ENCODE measurements around the gene ARHGAP15. TPM values are rescaled to one million over a fixed set of nuclear protein-coding genes. Genes with fewer than 3 reads are reported as not detected.

Gene ARHGAP15
- total RNA-seq, 1 donor from 2014 or later: not detected

DNA sequence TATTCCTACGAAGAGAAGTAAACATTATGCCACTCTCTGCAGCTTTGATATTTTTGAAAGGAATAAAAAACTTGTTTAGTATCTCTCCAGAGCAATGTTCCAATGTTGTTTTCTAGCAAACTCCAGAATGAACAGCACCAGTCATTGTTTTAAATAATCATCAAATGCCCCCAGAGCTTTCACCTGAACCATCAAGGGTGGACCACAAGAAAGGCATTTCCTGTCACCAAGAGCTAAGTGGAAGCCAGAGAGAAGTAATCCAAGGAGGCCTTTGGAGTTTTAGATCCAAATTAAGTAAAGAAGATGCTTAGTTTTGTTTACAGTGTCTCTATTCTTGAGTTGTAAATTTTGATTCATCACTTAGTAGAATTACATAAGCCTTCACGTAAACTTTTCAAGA is 559.0 kb downstream of the ARHGAP15 start:
- no peak for DNase-seq (ENCODE audit: low read depth)
- TF ChIP-seq, protein P1, sequence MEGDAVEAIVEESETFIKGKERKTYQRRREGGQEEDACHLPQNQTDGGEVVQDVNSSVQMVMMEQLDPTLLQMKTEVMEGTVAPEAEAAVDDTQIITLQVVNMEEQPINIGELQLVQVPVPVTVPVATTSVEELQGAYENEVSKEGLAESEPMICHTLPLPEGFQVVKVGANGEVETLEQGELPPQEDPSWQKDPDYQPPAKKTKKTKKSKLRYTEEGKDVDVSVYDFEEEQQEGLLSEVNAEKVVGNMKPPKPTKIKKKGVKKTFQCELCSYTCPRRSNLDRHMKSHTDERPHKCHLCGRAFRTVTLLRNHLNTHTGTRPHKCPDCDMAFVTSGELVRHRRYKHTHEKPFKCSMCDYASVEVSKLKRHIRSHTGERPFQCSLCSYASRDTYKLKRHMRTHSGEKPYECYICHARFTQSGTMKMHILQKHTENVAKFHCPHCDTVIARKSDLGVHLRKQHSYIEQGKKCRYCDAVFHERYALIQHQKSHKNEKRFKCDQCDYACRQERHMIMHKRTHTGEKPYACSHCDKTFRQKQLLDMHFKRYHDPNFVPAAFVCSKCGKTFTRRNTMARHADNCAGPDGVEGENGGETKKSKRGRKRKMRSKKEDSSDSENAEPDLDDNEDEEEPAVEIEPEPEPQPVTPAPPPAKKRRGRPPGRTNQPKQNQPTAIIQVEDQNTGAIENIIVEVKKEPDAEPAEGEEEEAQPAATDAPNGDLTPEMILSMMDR (conservative IDR thresholded peaks at IDR 0.05; ENCODE audit: low read depth, low read length): no peak
- no peak overlapping the region for H3K4me3 ChIP-seq (ENCODE audit: low read depth, low read length)

DNA sequence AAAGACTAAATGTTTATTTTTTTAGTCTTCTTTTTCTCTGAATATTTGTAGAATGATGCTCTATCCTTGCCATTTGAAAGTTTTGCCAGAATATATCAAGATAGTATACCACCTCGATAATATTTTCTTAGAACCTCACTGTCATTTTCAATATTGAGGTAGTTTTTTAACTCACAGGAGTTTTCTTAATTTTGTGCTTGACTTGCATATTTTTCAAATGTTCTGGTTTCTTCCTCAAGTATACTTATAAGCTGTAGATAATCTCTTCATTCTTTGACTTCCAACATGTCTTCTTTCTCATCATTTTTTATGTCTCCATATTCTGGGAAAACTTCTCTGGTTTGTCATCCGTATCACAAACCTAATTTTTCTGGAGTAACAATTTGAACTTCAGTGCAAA is 559.6 kb downstream of the ARHGAP15 start:
- no peak for DNase-seq (ENCODE audit: low read depth)
- H3K4me3 ChIP-seq (ENCODE audit: low read depth, low read length): no peak overlapping the region
- TF ChIP-seq, protein P1 (conservative IDR thresholded peaks at IDR 0.05; ENCODE audit: low read depth, low read length): no peak

DNA sequence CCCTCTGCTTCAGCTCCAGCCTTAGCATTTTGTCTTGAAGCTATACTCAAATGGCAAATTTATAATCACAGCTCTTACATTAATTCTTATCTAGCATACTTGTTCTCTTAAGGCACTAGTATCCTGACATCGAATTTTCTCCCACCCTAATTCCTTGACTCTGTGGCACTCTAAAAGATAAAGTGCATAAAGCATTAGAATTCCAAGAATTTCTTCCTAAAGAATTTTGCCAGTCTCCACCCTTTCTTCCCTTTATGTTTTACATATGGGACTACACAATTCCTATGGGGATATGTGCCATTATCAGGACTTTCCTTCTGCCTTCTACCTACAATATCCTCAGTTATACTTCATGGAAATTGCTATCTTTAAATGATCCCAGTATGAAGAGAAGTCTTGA is 560.3 kb downstream of the ARHGAP15 start:
- H3K4me3 ChIP-seq (ENCODE audit: low read depth, low read length): no peak overlapping the region
- TF ChIP-seq, protein P1 (conservative IDR thresholded peaks at IDR 0.05; ENCODE audit: low read depth, low read length): no peak
- DNase-seq (ENCODE audit: low read depth): no peak

DNA sequence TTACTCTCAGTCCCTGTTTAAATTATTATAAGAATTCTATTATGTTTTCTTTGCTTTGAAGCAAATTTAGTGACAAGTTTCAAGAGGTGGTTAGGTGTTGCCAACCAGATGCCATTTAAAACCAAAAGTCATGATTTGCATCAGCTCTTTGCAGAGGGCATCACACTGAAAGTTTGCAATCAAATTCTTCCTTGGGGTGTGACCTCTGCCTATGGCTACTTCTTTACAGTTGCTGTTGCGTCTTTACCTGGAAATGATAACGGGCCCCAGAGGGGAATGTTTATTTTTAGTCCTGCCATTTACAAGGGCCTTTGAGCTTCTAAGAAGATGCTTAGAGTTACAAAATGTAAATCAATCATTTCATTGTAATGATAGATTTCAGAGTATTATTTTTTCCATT is 561.0 kb downstream of the ARHGAP15 start:
- no peak for DNase-seq (ENCODE audit: low read depth)
- H3K4me3 ChIP-seq (ENCODE audit: low read depth, low read length): no peak overlapping the region
- TF ChIP-seq, protein P1 (conservative IDR thresholded peaks at IDR 0.05; ENCODE audit: low read depth, low read length): no peak

DNA sequence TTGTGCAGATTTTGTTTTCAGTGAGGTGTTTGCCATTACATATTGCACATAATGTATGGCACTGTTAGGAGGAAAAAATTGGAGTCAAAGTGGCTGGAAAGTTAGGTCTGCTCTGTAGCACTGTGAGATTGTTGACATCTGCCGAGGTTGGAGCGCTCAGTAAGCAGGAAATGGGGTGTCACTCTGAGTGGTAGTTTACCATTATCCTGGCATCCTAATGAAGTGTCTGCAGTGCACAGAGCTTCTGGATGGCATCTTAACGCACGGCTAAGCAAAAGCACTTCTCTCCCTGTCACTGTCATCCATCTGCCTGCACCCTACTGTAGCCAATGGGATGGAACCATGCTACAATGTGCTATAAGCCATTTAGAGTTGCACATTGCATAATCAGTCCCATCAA is 561.9 kb downstream of the ARHGAP15 start:
- no peak overlapping the region for H3K4me3 ChIP-seq (ENCODE audit: low read depth, low read length)
- DNase-seq (ENCODE audit: low read depth): no peak
- TF ChIP-seq, protein P1 (conservative IDR thresholded peaks at IDR 0.05; ENCODE audit: low read depth, low read length): no peak

DNA sequence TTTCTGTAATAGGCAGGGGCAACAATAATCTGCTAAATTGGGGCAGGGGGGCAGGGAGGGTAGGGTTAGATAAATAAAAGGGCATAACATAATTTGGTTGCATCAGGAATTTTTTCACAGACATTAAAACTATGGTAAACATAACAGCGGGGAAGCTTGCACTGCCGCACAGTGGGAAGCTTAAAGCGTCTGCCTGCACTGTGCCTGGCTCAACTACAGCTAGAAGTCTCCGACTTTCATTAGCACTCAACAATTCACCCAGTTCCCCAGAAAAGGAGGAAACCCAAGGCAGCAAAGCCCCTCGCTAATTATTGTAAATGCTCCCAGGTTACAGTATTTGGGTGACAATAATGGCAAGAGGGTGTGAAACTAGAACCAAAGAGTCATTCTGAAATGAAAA is 562.9 kb downstream of the ARHGAP15 start:
- no peak for DNase-seq (ENCODE audit: low read depth)
- TF ChIP-seq, protein P1 (conservative IDR thresholded peaks at IDR 0.05; ENCODE audit: low read depth, low read length): no peak
- H3K4me3 ChIP-seq (ENCODE audit: low read depth, low read length): no peak overlapping the region

DNA sequence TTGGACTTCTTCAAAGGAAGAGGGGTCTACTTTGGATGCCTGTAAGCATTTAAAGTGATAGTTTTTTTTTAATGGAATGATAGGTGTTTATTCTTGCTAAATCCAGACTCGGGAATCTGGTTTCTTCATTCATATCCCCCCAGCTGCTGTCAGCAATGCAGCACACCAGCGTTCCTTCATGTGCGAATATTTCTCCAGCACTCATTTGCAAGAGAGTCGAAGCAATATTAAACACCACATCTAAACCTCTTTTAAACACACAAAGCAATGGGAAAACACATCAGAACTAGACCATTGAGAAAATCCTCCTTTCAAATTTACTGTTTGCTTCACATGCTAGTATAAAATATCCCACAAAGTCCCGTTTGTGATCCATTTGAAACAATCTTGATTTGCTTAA is 563.7 kb downstream of the ARHGAP15 start:
- DNase-seq (ENCODE audit: low read depth): no peak
- TF ChIP-seq, protein P1 (conservative IDR thresholded peaks at IDR 0.05; ENCODE audit: low read depth, low read length): no peak
- H3K4me3 ChIP-seq (ENCODE audit: low read depth, low read length): no peak overlapping the region
